Naive thymus-derived CD4-positive, alpha-beta T cell (primary cell): ENCODE data around the gene KAZN. TPM values are rescaled to one million over a fixed set of nuclear protein-coding genes. Genes with fewer than 3 reads are reported as not detected.

Experiments used
- ATAC-seq: fragments of 150-1000 bp; cut with Tn5 transposase; 2 replicates; pipeline ENCODE4 v1.10.0; 2021; ENCODE audit warnings: mild to moderate bottlenecking, moderate library complexity
- CTCF ChIA-PET: fragments of 350-600 bp; sonication (Branson Sonifier 250); formaldehyde crosslinking; loops from one replicate; lab custom pipeline; 2021; ENCODE audit warnings: antibody characterized with exemption; lab: Charles Lee
- POLR2A ChIA-PET: fragments of 350-600 bp; sonication (Branson Sonifier 250); formaldehyde crosslinking; loops from one replicate; lab custom pipeline; 2021; ENCODE audit warnings: antibody characterized with exemption, inconsistent platforms; lab: Charles Lee
- DNase-seq, 9 donors: peaks; one replicate each; pipeline versions ENCODE4 v3.0.0 to v3.0.0-alpha.2; 2020 to 2022; ENCODE audit warnings: mixed read lengths in 1 of 9
- H3K27ac ChIP-seq: one replicate; pipeline ENCODE4 v1.7.0; 2013; ENCODE audit warnings: mild to moderate bottlenecking, low read depth, low read length, moderate library complexity
- H3K27me3 ChIP-seq, 2 donors: one replicate each; pipeline ENCODE4 v1.7.0; 2013; ENCODE audit warnings: low read length in 2 of 2, mild to moderate bottlenecking in 2 of 2, moderate library complexity in 2 of 2; ENCODE audit not compliant: control insufficient read depth in 2 of 2, insufficient read depth in 2 of 2
- H3K36me3 ChIP-seq, 3 experiments: 1 replicate in 2 of 3; 2 replicates in 1 of 3; pipeline ENCODE4 v1.7.0; 2013; ENCODE audit warnings: low read length in 3 of 3, mild to moderate bottlenecking in 3 of 3, moderate library complexity in 1 of 3; ENCODE audit not compliant: insufficient read depth in 3 of 3, control insufficient read depth in 2 of 3
- H3K4me1 ChIP-seq, 2 donors: one replicate each; pipeline ENCODE4 v1.7.0; 2013; ENCODE audit warnings: low read length in 2 of 2, mild to moderate bottlenecking in 2 of 2, moderate library complexity in 1 of 2; ENCODE audit not compliant: control insufficient read depth in 2 of 2, insufficient read depth in 2 of 2
- H3K4me3 ChIP-seq: 2 replicates; pipeline ENCODE4 v1.7.0; 2013; ENCODE audit warnings: mild to moderate bottlenecking, low read length
- H3K9me3 ChIP-seq, 3 experiments: 1 replicate in 2 of 3; 2 replicates in 1 of 3; pipeline ENCODE4 v1.7.0; 2013; ENCODE audit warnings: low read length in 3 of 3; ENCODE audit not compliant: control insufficient read depth in 2 of 3
- H3K27ac Mint-ChIP-seq, 9 donors: one replicate each; pipeline ENCODE4 v1.8.0; 2020 to 2022; ENCODE audit warnings: mixed read lengths in 9 of 9, mild to moderate bottlenecking in 8 of 9, moderate library complexity in 5 of 9, inconsistent platforms in 2 of 9
- H3K27me3 Mint-ChIP-seq, 5 donors: one replicate each; pipeline ENCODE4 v1.8.0; 2021 to 2022; ENCODE audit warnings: mixed read lengths in 5 of 5, mild to moderate bottlenecking in 1 of 5
- H3K36me3 Mint-ChIP-seq, 5 donors: one replicate each; pipeline ENCODE4 v1.8.0; 2020 to 2022; ENCODE audit warnings: mixed read lengths in 5 of 5, mild to moderate bottlenecking in 3 of 5, inconsistent platforms in 1 of 5
- H3K4me1 Mint-ChIP-seq, 7 donors: one replicate each; pipeline ENCODE4 v1.8.0; 2020 to 2022; ENCODE audit warnings: mixed read lengths in 7 of 7, mild to moderate bottlenecking in 3 of 7, inconsistent platforms in 1 of 7
- H3K4me3 Mint-ChIP-seq, 10 donors: one replicate each; pipeline ENCODE4 v1.8.0; 2020 to 2022; ENCODE audit warnings: mild to moderate bottlenecking in 10 of 10, mixed read lengths in 10 of 10, moderate library complexity in 6 of 10, inconsistent platforms in 2 of 10
- H3K9me3 Mint-ChIP-seq, 11 donors: one replicate each; pipeline ENCODE4 v1.8.0; 2020 to 2022; ENCODE audit warnings: mixed read lengths in 11 of 11, mild to moderate bottlenecking in 4 of 11, inconsistent platforms in 1 of 11, moderate library complexity in 1 of 11
- intact Hi-C, 2 donors: fragments of 100-400 bp; cut with micrococcal nuclease; formaldehyde crosslinking; loops; one replicate each; pipeline ENCODE4 v1.15.1; 2023
- polyA plus RNA-seq, 2 donors: library from polyadenylated mRNA; unstranded; fragments of 300-500 nt; fragmentation: Illumina TruSeq; gene quantifications; one replicate each; pipeline ENCODE4 v1.2.3, GENCODE V29; 2021
- total RNA-seq, 6 experiments: library from RNA in 5 of 6; stranded (reverse) in 5 of 6; gene quantifications; 1 replicate in 5 of 6; 2 replicates in 1 of 6; pipeline ENCODE4 v1.2.3 and lab custom pipeline; 2021 to 2026

KAZN gene
- total and polyA plus RNA-seq, 7 experiments from 2014 or later, result 0.08 to 0.87 (median 0.30) TPM

- Mint-ChIP-seq H3K27ac (no peak overlapping the region), H3K27me3 (no peaks in the 10 kb centered on the region), H3K4me3 (no peak overlapping the region), H3K4me1 (peaks cover 3 to 14% (median 10%) of the 10 kb centered on the region in 7 donors), H3K36me3 (no peaks in the 10 kb centered on the region), H3K9me3 (peaks cover 0 to 3% (median 0%) of the 10 kb centered on the region in 11 donors)
- Histone ChIP-seq H3K4me1 (peaks cover 7 to 10% of the 10 kb centered on the region in 2 donors), H3K27ac (no peak overlapping the region), H3K9me3 (no peaks in the 10 kb centered on the region), H3K27me3 (no peaks in the 10 kb centered on the region), H3K4me3 (no peak overlapping the region), H3K36me3 (no peaks in the 10 kb centered on the region)
- DNase-seq (no peak), ATAC-seq (no peak)
- intact Hi-C loops, result no loop called here
- ChIA-PET CTCF (no interaction called here), POLR2A (no interaction called here)
Measured at GRCh38 chr1:14964711-14965055, 366.2 kb downstream of the KAZN start.

GRCh38 chr1:14968251-14968851 lies 369.9 kb downstream of the KAZN start:
- Histone ChIP-seq H3K27ac (no peak overlapping the region), H3K27me3 (no peaks in the 10 kb centered on the region), H3K9me3 (no peaks in the 10 kb centered on the region), H3K4me3 (no peak overlapping the region), H3K36me3 (no peaks in the 10 kb centered on the region), H3K4me1 (peaks cover 7 to 10% of the 10 kb centered on the region in 2 donors)
- ATAC-seq (no peak), DNase-seq (no peak)
- ChIA-PET CTCF (no interaction called here), POLR2A (interaction anchor here (0.5 kb wide), 1 partner anchor 1250 kb away, joined by 3 read pairs; no protein-coding TSS in a partner anchor)
- H3K9me3 Mint-ChIP-seq, result peaks cover 0 to 6% (median under 1%) of the 10 kb centered on the region in 11 donors
- H3K4me1 Mint-ChIP-seq, result peaks cover 6 to 20% (median 14%) of the 10 kb centered on the region in 7 donors
- peaks cover 0 to 3% (median 0%) of the 10 kb centered on the region in 5 donors for H3K27me3 Mint-ChIP-seq
- peak overlapping the region in 1 of 9 donors; percentile 75 for H3K27ac Mint-ChIP-seq
- peak overlapping the region in 4 of 10 donors; percentile 16 to 72 (median 52) for H3K4me3 Mint-ChIP-seq
- intact Hi-C loops, result no loop called here
- H3K36me3 Mint-ChIP-seq, result peaks cover 0 to 3% (median 0%) of the 10 kb centered on the region in 5 donors

- ChIA-PET POLR2A (no interaction called here), CTCF (no interaction called here)
- ATAC-seq (peak; percentile 78), DNase-seq (peak in 7 of 9 donors; percentile 16 to 59 (median 46))
- H3K4me1 ChIP-seq, result peaks cover 7 to 10% of the 10 kb centered on the region in 2 donors
- peaks cover 6 to 20% (median 14%) of the 10 kb centered on the region in 7 donors for H3K4me1 Mint-ChIP-seq
- no peaks in the 10 kb centered on the region for H3K9me3 ChIP-seq
- peak overlapping the region; percentile 22 to 72 (median 48) for H3K4me3 Mint-ChIP-seq
- peaks cover 0 to 12% (median 3%) of the 10 kb centered on the region in 11 donors for H3K9me3 Mint-ChIP-seq
- H3K36me3 ChIP-seq, result no peaks in the 10 kb centered on the region
- no peak overlapping the region for H3K27ac ChIP-seq
- H3K36me3 Mint-ChIP-seq, result peaks cover 0 to 3% (median 0%) of the 10 kb centered on the region in 5 donors
- H3K4me3 ChIP-seq, result no peak overlapping the region
- H3K27me3 Mint-ChIP-seq, result peaks cover 0 to 3% (median 0%) of the 10 kb centered on the region in 5 donors
- peak overlapping the region in 6 of 9 donors; percentile 16 to 88 (median 45) for H3K27ac Mint-ChIP-seq
- intact Hi-C loops, result no loop called here
- H3K27me3 ChIP-seq, result no peaks in the 10 kb centered on the region
Measured at GRCh38 chr1:14969006-14969405, 370.5 kb downstream of the KAZN start.

- POLR2A ChIA-PET, result no interaction called here
- no peak overlapping the region for H3K27ac ChIP-seq
- CTCF ChIA-PET, result no interaction called here
- H3K4me3 Mint-ChIP-seq, result peak overlapping the region in 2 of 10 donors; percentile 37 to 40
- ATAC-seq, result no peak
- intact Hi-C loops, result no loop called here
- no peaks in the 10 kb centered on the region for H3K36me3 ChIP-seq
- H3K36me3 Mint-ChIP-seq, result peaks cover 0 to 3% (median 0%) of the 10 kb centered on the region in 5 donors
- no peaks in the 10 kb centered on the region for H3K27me3 ChIP-seq
- peaks cover 7 to 10% of the 10 kb centered on the region in 2 donors for H3K4me1 ChIP-seq
- H3K27ac Mint-ChIP-seq, result no peak overlapping the region
- DNase-seq, result peak in 1 of 9 donors; percentile 26
- H3K27me3 Mint-ChIP-seq, result peaks cover 0 to 3% (median 0%) of the 10 kb centered on the region in 5 donors
- peaks cover 6 to 20% (median 14%) of the 10 kb centered on the region in 7 donors for H3K4me1 Mint-ChIP-seq
- no peak overlapping the region for H3K4me3 ChIP-seq
- peaks cover 0 to 18% (median 3%) of the 10 kb centered on the region in 11 donors for H3K9me3 Mint-ChIP-seq
- no peaks in the 10 kb centered on the region for H3K9me3 ChIP-seq
Measured at GRCh38 chr1:14970115-14970798, 371.8 kb downstream of the KAZN start.

GRCh38 chr1:14970799-14971141 lies 372.3 kb downstream of the KAZN start:
- CTCF ChIA-PET, result no interaction called here
- H3K36me3 Mint-ChIP-seq, result peaks cover 0 to 3% (median 0%) of the 10 kb centered on the region in 5 donors
- no peaks in the 10 kb centered on the region for H3K27me3 ChIP-seq
- H3K4me3 Mint-ChIP-seq, result peak overlapping the region in 1 of 10 donors; percentile 37
- DNase-seq, result no peak
- peaks cover 0 to 18% (median 3%) of the 10 kb centered on the region in 11 donors for H3K9me3 Mint-ChIP-seq
- H3K27ac ChIP-seq, result no peak overlapping the region
- peaks cover 7 to 10% of the 10 kb centered on the region in 2 donors for H3K4me1 ChIP-seq
- no peaks in the 10 kb centered on the region for H3K9me3 ChIP-seq
- no peaks in the 10 kb centered on the region for H3K36me3 ChIP-seq
- POLR2A ChIA-PET, result no interaction called here
- H3K27me3 Mint-ChIP-seq, result peaks cover 0 to 3% (median 0%) of the 10 kb centered on the region in 5 donors
- peaks cover 6 to 20% (median 14%) of the 10 kb centered on the region in 7 donors for H3K4me1 Mint-ChIP-seq
- no peak overlapping the region for H3K27ac Mint-ChIP-seq
- no peak for ATAC-seq
- no peak overlapping the region for H3K4me3 ChIP-seq
- intact Hi-C loops, result no loop called here

GRCh38 chr1:14971221-14971620 lies 372.7 kb downstream of the KAZN start:
- H3K9me3 Mint-ChIP-seq, result peaks cover 0 to 18% (median 3%) of the 10 kb centered on the region in 11 donors
- H3K27me3 Mint-ChIP-seq, result peaks cover 0 to 3% (median 0%) of the 10 kb centered on the region in 5 donors
- peaks cover 7 to 10% of the 10 kb centered on the region in 2 donors for H3K4me1 ChIP-seq
- ATAC-seq (no peak), DNase-seq (no peak)
- H3K27ac Mint-ChIP-seq, result no peak overlapping the region
- H3K4me3 Mint-ChIP-seq, result no peak overlapping the region
- peaks cover 0 to 3% (median 0%) of the 10 kb centered on the region in 5 donors for H3K36me3 Mint-ChIP-seq
- H3K4me1 Mint-ChIP-seq, result peaks cover 6 to 20% (median 14%) of the 10 kb centered on the region in 7 donors
- H3K9me3 ChIP-seq, result no peaks in the 10 kb centered on the region
- H3K4me3 ChIP-seq, result no peak overlapping the region
- CTCF ChIA-PET, result no interaction called here
- H3K27ac ChIP-seq, result no peak overlapping the region
- H3K36me3 ChIP-seq, result no peaks in the 10 kb centered on the region
- POLR2A ChIA-PET, result no interaction called here
- intact Hi-C loops, result no loop called here
- H3K27me3 ChIP-seq, result no peaks in the 10 kb centered on the region
